PC-3 (cell line): ENCODE data around the gene SSTR5. TPM values are rescaled to one million over a fixed set of nuclear protein-coding genes. Genes with fewer than 3 reads are reported as not detected.

Experiments
- ATAC-seq: fragments of 200-7000 bp; cut with Tn5 transposase; 2 replicates; pipeline ENCODE4 v1.9.1; 2020; ENCODE audit warnings: mild to moderate bottlenecking, moderate library complexity
- BruUV-seq: library from RNA; stranded (reverse); fragments of 400-500 nt; replicated peaks from 2 replicates; lab custom pipeline; 2021; lab: Mats Ljungman, UMichigan
- CTCF ChIA-PET: fragments of 300-600 bp; sonication (Branson Sonifier 250); formaldehyde crosslinking; loops from one replicate; lab custom pipeline; 2022; ENCODE audit warnings: antibody characterized with exemption; lab: Charles Lee
- POLR2A ChIA-PET: fragments of 300-600 bp; sonication (Branson Sonifier 250); formaldehyde crosslinking; loops from one replicate; lab custom pipeline; 2022; ENCODE audit warnings: antibody characterized with exemption; ENCODE audit not compliant: unreplicated experiment; lab: Charles Lee
- DNase-seq: peaks from one replicate; pipeline ENCODE4 v3.0.0-alpha.2; 2015
- H2AFZ ChIP-seq: fragments of 300-600 bp; sonication (generic); 2 replicates; pipeline ENCODE4 v1.6.0; 2016; ENCODE audit warnings: antibody characterized with exemption, low read length
- H3F3A ChIP-seq: fragments of 300-600 bp; sonication (generic); one replicate; pipeline ENCODE4 v1.6.0; 2017; ENCODE audit warnings: antibody characterized with exemption, low read length, control low read depth, mild to moderate bottlenecking; ENCODE audit not compliant: unreplicated experiment
- H3K27ac ChIP-seq: fragments of 300-600 bp; sonication (generic); 2 replicates; pipeline ENCODE4 v1.5.1; 2016; ENCODE audit warnings: mild to moderate bottlenecking, low read length
- H3K27me3 ChIP-seq: fragments of 300-600 bp; sonication (generic); 2 replicates; pipeline ENCODE4 v1.6.1; 2016; ENCODE audit warnings: low read length, mixed read lengths
- H3K36me3 ChIP-seq: fragments of 300-600 bp; sonication (generic); 2 replicates; pipeline ENCODE4 v1.6.1; 2016; ENCODE audit warnings: low read depth, mixed run types, low read length, mixed read lengths
- H3K4me1 ChIP-seq: fragments of 300-600 bp; sonication (generic); 2 replicates; pipeline ENCODE4 v1.5.1; 2016; ENCODE audit warnings: low read length; ENCODE audit not compliant: insufficient read depth
- H3K4me2 ChIP-seq: fragments of 300-600 bp; sonication (generic); 2 replicates; pipeline ENCODE4 v1.6.0; 2016; ENCODE audit warnings: low read length
- H3K4me3 ChIP-seq: fragments of 300-600 bp; sonication (generic); 2 replicates; pipeline ENCODE4 v1.5.1; 2016; ENCODE audit warnings: mild to moderate bottlenecking, low read length, mixed read lengths
- H3K79me2 ChIP-seq: fragments of 300-600 bp; sonication (generic); 2 replicates; pipeline ENCODE4 v1.6.1; 2017; ENCODE audit warnings: low read length, mixed read lengths
- H3K9ac ChIP-seq: fragments of 300-600 bp; sonication (generic); 2 replicates; pipeline ENCODE4 v1.6.0; 2016; ENCODE audit warnings: mild to moderate bottlenecking, low read length
- H3K9me2 ChIP-seq: fragments of 300-600 bp; sonication (generic); replicated peaks from 2 replicates; pipeline ENCODE4 v1.6.1; 2016; ENCODE audit warnings: mixed run types, low read length, mixed read lengths
- H3K9me3 ChIP-seq: fragments of 300-600 bp; sonication (generic); 2 replicates; pipeline ENCODE4 v1.6.1; 2016; ENCODE audit warnings: low read length, mixed read lengths
- H4K20me1 ChIP-seq: fragments of 300-600 bp; sonication (generic); 2 replicates; pipeline ENCODE4 v1.6.1; 2016; ENCODE audit warnings: low read length, mixed read lengths
- EZH2 ChIP-seq: fragments of 300-600 bp; sonication (generic); IDR thresholded peaks from one replicate; pipeline ENCODE4 v1.6.1; 2017; ENCODE audit warnings: antibody characterized with exemption, mild to moderate bottlenecking, low read length; ENCODE audit not compliant: unreplicated experiment
- EZH2phosphoT487 ChIP-seq: fragments of 300-600 bp; sonication (generic); IDR thresholded peaks from 2 replicates; pipeline ENCODE4 v1.6.1; 2018; ENCODE audit warnings: mild to moderate bottlenecking, antibody characterized with exemption, low read length, borderline replicate concordance
- intact Hi-C: fragments of 100-400 bp; cut with micrococcal nuclease; formaldehyde crosslinking; loops from 2 replicates; pipeline ENCODE4 v1.9.0; 2023
- total RNA-seq: library from RNA; depleted of rRNA; stranded (reverse); fragments of >200 nt; gene quantifications from 2 replicates; pipeline ENCODE4 v1.2.3, GENCODE V29; 2014
- TF ChIP-seq, protein P1 (sequence below): fragments of 300-600 bp; sonication (generic); conservative IDR thresholded peaks from 2 replicates; pipeline ENCODE4 v1.5.1; 2017; ENCODE audit warnings: antibody characterized with exemption, low read depth, mild to moderate bottlenecking, low read length

Gene SSTR5
- total RNA-seq, 1 experiment from 2014 or later, result 0.51 TPM

DNA sequence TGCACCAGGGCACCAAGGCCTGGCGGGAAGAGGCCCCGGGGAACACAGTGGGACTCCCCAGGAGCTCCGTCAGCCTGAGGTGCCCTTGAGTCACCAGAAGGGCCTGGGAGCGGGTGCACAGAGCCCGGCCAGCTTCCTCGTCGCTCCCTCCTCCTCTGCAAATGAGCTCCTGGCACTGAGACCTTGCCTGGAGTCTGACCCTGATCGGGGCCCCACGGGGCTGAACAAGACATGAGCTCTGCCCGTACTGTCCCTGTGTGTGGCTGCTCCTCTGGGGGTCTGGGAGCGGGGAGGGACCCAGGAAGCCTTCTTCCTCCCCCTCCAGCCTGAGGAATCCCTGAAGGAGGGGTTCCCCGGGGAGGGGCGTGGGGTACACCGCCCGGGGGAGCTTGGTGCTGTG, 36.4 kb upstream of the SSTR5 start:
- Histone ChIP-seq H3K9ac (no peak overlapping the region), H4K20me1 (no peaks in the 10 kb centered on the region), H3K4me1 (no peaks in the 10 kb centered on the region), H3K9me2 (no peaks in the 10 kb centered on the region), H3K27me3 (no peaks in the 10 kb centered on the region), H3K79me2 (no peaks in the 10 kb centered on the region), H3K4me2 (no peak overlapping the region), H3K27ac (no peak overlapping the region), H2AFZ (no peak overlapping the region), H3K36me3 (no peaks in the 10 kb centered on the region), H3F3A (no peaks in the 10 kb centered on the region), H3K9me3 (no peaks in the 10 kb centered on the region), H3K4me3 (no peak overlapping the region)
- POLR2A ChIA-PET, result no interaction called here
- no TSS peak for BruUV-seq
- intact Hi-C loops, result no loop called here
- no peak for ATAC-seq
- CTCF ChIA-PET, result no interaction called here
- TF ChIP-seq EZH2phosphoT487 (no peak), EZH2 (no peak)
- TF ChIP-seq, protein P1, sequence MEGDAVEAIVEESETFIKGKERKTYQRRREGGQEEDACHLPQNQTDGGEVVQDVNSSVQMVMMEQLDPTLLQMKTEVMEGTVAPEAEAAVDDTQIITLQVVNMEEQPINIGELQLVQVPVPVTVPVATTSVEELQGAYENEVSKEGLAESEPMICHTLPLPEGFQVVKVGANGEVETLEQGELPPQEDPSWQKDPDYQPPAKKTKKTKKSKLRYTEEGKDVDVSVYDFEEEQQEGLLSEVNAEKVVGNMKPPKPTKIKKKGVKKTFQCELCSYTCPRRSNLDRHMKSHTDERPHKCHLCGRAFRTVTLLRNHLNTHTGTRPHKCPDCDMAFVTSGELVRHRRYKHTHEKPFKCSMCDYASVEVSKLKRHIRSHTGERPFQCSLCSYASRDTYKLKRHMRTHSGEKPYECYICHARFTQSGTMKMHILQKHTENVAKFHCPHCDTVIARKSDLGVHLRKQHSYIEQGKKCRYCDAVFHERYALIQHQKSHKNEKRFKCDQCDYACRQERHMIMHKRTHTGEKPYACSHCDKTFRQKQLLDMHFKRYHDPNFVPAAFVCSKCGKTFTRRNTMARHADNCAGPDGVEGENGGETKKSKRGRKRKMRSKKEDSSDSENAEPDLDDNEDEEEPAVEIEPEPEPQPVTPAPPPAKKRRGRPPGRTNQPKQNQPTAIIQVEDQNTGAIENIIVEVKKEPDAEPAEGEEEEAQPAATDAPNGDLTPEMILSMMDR, result no peak
- no peak for DNase-seq

DNA sequence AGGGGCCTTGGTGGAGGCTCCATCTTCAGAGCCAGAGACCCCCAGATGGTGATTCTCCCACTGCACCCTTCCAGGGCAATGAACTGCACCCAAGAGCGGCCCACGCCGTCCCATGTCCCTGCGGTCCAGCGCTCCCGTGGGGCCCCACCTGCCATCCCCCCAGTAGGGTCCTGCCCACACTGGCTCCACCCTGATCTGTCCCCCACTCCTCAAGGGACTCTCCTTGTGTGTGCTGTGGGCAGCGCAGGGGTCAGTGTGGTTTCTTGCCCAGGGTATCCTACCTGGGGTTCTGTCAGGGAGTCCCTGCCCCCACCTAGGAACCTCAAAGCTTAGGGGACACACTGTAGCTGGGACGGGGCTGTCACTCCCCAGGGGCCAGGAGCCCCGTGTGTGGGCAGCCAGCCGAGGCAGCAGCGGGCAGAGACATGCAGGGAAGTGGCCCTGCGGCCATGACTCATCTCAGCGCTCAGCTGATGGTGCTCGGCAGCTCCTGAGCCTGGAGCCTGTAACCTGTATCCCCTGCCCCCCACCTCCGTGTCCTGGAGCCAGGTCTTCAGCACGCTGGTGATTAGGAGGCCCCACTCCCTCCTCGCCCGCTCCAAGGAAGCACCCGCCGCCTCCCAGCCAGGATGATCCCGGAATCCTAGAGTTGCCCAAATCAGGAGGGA, 35.7 kb upstream of the SSTR5 start:
- intact Hi-C loops, result no loop called here
- Histone ChIP-seq H3K9me2 (no peaks in the 10 kb centered on the region), H3K4me1 (no peaks in the 10 kb centered on the region), H3K36me3 (no peaks in the 10 kb centered on the region), H3K4me3 (no peak overlapping the region), H3K79me2 (no peaks in the 10 kb centered on the region), H3K9ac (no peak overlapping the region), H3K27me3 (no peaks in the 10 kb centered on the region), H3K9me3 (no peaks in the 10 kb centered on the region), H3F3A (no peaks in the 10 kb centered on the region), H3K27ac (no peak overlapping the region), H2AFZ (no peak overlapping the region), H4K20me1 (no peaks in the 10 kb centered on the region), H3K4me2 (no peak overlapping the region)
- TF ChIP-seq, protein P1, result no peak
- no peak for TF ChIP-seq EZH2
- no peak for TF ChIP-seq EZH2phosphoT487
- ATAC-seq (peak; percentile 89), DNase-seq (peak; percentile 40)
- ChIA-PET POLR2A (no interaction called here), CTCF (no interaction called here)
- BruUV-seq, result no TSS peak

GRCh38 chr16:1037394-1038257, 34.9 kb upstream of the SSTR5 start:
- TF ChIP-seq EZH2 (no peak), EZH2phosphoT487 (no peak)
- TF ChIP-seq, protein P1, result no peak
- Histone ChIP-seq H4K20me1 (no peaks in the 10 kb centered on the region), H3K36me3 (no peaks in the 10 kb centered on the region), H3K4me3 (no peak overlapping the region), H3K27me3 (no peaks in the 10 kb centered on the region), H3K9me3 (no peaks in the 10 kb centered on the region), H3K9me2 (no peaks in the 10 kb centered on the region), H3K9ac (no peak overlapping the region), H3K27ac (no peak overlapping the region), H3K4me2 (no peak overlapping the region), H3K79me2 (no peaks in the 10 kb centered on the region), H3F3A (no peaks in the 10 kb centered on the region), H2AFZ (no peak overlapping the region), H3K4me1 (no peaks in the 10 kb centered on the region)
- intact Hi-C loops, result no loop called here
- DNase-seq (no peak), ATAC-seq (no peak; the same call in 1 of the 2 replicates)
- ChIA-PET POLR2A (no interaction called here), CTCF (no interaction called here)
- BruUV-seq, result no TSS peak
